Trophoblast cell (in vitro differentiated cells and primary cell): ENCODE data around the gene C1QL2.

ENCODE experiments used
- DNase-seq, 2 donors: peaks; one replicate each; pipeline ENCODE4 v3.0.0-alpha.2; 2016
- H2AFZ ChIP-seq: 2 replicates; pipeline ENCODE4 v1.6.1; 2013; ENCODE audit warnings: low read length, moderate library complexity, mild to moderate bottlenecking; ENCODE audit not compliant: insufficient read depth, poor library complexity
- H2AK5ac ChIP-seq: 2 replicates; pipeline ENCODE4 v1.6.1; 2013; ENCODE audit warnings: mild to moderate bottlenecking, low read length
- H2BK120ac ChIP-seq: 2 replicates; pipeline ENCODE4 v1.6.1; 2013; ENCODE audit warnings: low read length, mild to moderate bottlenecking, moderate library complexity; ENCODE audit not compliant: insufficient read depth, poor library complexity
- H2BK12ac ChIP-seq: 2 replicates; pipeline ENCODE4 v1.6.1; 2013; ENCODE audit warnings: mild to moderate bottlenecking, low read length, moderate library complexity
- H2BK5ac ChIP-seq: 2 replicates; pipeline ENCODE4 v1.6.1; 2013; ENCODE audit warnings: low read length, low read depth, moderate library complexity, mild to moderate bottlenecking; ENCODE audit not compliant: poor library complexity
- H3K14ac ChIP-seq: 2 replicates; pipeline ENCODE4 v1.6.1; 2013; ENCODE audit warnings: mild to moderate bottlenecking, low read length
- H3K18ac ChIP-seq: 2 replicates; pipeline ENCODE4 v1.6.1; 2013; ENCODE audit warnings: mild to moderate bottlenecking, low read length
- H3K23ac ChIP-seq: 2 replicates; pipeline ENCODE4 v1.6.1; 2013; ENCODE audit warnings: low read length
- H3K27ac ChIP-seq: 2 replicates; pipeline ENCODE4 v1.5.1; 2013; ENCODE audit warnings: low read depth, mild to moderate bottlenecking, inconsistent platforms, low read length, moderate library complexity
- H3K27me3 ChIP-seq: 2 replicates; pipeline ENCODE4 v1.6.1; 2013; ENCODE audit warnings: inconsistent platforms, mild to moderate bottlenecking, low read length, moderate library complexity; ENCODE audit not compliant: insufficient read depth
- H3K36me3 ChIP-seq, 2 experiments: 1 replicate in 1 of 2; 2 replicates in 1 of 2; pipeline ENCODE4 v1.6.1; 2013; ENCODE audit warnings: low read length in 2 of 2, mild to moderate bottlenecking in 2 of 2, moderate library complexity in 1 of 2; ENCODE audit not compliant: insufficient read depth in 2 of 2, control insufficient read depth in 1 of 2
- H3K4ac ChIP-seq: 2 replicates; pipeline ENCODE4 v1.6.1; 2013; ENCODE audit warnings: low read depth, mild to moderate bottlenecking, low read length, moderate library complexity
- H3K4me1 ChIP-seq, 2 experiments: 1 replicate in 1 of 2; 2 replicates in 1 of 2; pipeline ENCODE4 v1.6.1; 2013; ENCODE audit warnings: low read length in 2 of 2, mild to moderate bottlenecking in 2 of 2, moderate library complexity in 1 of 2; ENCODE audit not compliant: insufficient read depth in 2 of 2, control insufficient read depth in 1 of 2
- H3K4me2 ChIP-seq: 2 replicates; pipeline ENCODE4 v1.6.1; 2013; ENCODE audit warnings: inconsistent platforms, mild to moderate bottlenecking, low read length, moderate library complexity
- H3K4me3 ChIP-seq: 2 replicates; pipeline ENCODE4 v1.5.1; 2013; ENCODE audit warnings: mild to moderate bottlenecking, low read depth, low read length, inconsistent platforms
- H3K79me1 ChIP-seq: one replicate; pipeline ENCODE4 v1.6.1; 2013; ENCODE audit warnings: low read length
- H3K79me2 ChIP-seq: 2 replicates; pipeline ENCODE4 v1.6.1; 2013; ENCODE audit warnings: low read length, mild to moderate bottlenecking; ENCODE audit not compliant: control insufficient read depth, insufficient read depth, poor library complexity
- H3K9ac ChIP-seq: 2 replicates; pipeline ENCODE4 v1.6.1; 2013; ENCODE audit warnings: mild to moderate bottlenecking, low read length
- H3K9me3 ChIP-seq: 2 replicates; pipeline ENCODE4 v1.6.1; 2013; ENCODE audit warnings: low read depth, mild to moderate bottlenecking, control low read depth, inconsistent platforms, low read length; ENCODE audit not compliant: insufficient read depth
- H4K12ac ChIP-seq: 2 replicates; pipeline ENCODE4 v1.6.1; 2013; ENCODE audit warnings: low read depth, mild to moderate bottlenecking, low read length, moderate library complexity
- H4K8ac ChIP-seq: 2 replicates; pipeline ENCODE4 v1.6.1; 2013; ENCODE audit warnings: low read depth, mild to moderate bottlenecking, low read length, moderate library complexity
- H4K91ac ChIP-seq: one replicate; pipeline ENCODE4 v1.6.1; 2013; ENCODE audit warnings: low read depth, mild to moderate bottlenecking, low read length, moderate library complexity
- WGBS: extraction: QIAGEN DNeasy Blood & Tissue Kit; methylation state at CpG from one replicate; pipeline ENCODE4 v1.1.7; 2013; ENCODE audit warnings: missing lambda C conversion rate; ENCODE audit not compliant: insufficient read length, insufficient coverage; ENCODE audit errors: extremely low coverage; 5-methylcytosine and 5-hydroxymethylcytosine counted together

C1QL2 gene

DNA sequence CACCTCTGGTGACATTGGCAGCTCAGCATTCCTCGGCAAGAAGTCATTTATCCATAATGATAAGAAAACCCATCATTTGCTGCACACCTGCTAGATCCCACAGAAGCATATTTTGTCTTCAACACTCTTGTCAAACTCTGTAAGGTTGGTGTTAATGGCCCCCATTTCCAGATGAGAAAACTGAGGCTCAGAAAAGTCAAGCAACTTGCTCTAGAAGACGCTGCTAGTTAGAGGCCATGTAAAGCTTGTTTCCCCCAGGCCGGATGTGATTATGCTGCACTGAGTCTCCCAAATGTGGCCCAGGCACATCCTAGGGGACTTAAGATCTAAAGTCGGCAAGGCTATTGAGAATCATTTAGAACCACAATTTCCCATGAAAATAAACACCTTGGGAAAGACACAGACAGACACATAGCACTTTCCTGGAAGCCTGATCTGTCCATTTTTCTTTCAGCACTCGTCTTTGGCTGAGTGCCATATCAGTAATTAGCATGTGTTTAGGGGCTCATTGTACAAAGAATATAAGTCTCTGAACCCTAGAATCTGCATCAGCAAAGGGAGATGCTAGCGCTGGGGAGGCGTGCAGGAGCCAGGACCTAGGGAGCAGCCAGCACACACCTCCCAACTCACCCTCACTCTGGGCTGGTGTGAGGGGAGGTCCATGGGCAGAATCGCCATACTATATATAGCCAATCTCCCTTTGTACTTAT lies 39.3 kb downstream of the C1QL2 start:
- no peak overlapping the region for H4K91ac ChIP-seq
- no peaks in the 10 kb centered on the region for H3K36me3 ChIP-seq
- H3K9ac ChIP-seq, result no peak overlapping the region
- H3K18ac ChIP-seq, result no peak overlapping the region
- no peak overlapping the region for H2BK120ac ChIP-seq
- no peak overlapping the region for H4K8ac ChIP-seq
- H3K23ac ChIP-seq, result no peak overlapping the region
- no peak overlapping the region for H2BK5ac ChIP-seq
- H2AFZ ChIP-seq, result no peak overlapping the region
- H3K79me2 ChIP-seq, result no peaks in the 10 kb centered on the region
- H3K4ac ChIP-seq, result no peak overlapping the region
- no peak overlapping the region for H2BK12ac ChIP-seq
- H3K9me3 ChIP-seq, result no peaks in the 10 kb centered on the region
- no peaks in the 10 kb centered on the region for H3K79me1 ChIP-seq
- no peaks in the 10 kb centered on the region for H3K27me3 ChIP-seq
- no peak overlapping the region for H3K27ac ChIP-seq
- H3K4me3 ChIP-seq, result no peak overlapping the region
- WGBS, result no CpG with 5 or more reads among the region's 8 CpGs
- H2AK5ac ChIP-seq, result no peak overlapping the region
- no peaks in the 10 kb centered on the region for H3K4me1 ChIP-seq
- no peak for DNase-seq
- no peak overlapping the region for H4K12ac ChIP-seq
- no peak overlapping the region for H3K14ac ChIP-seq
- no peak overlapping the region for H3K4me2 ChIP-seq

DNA sequence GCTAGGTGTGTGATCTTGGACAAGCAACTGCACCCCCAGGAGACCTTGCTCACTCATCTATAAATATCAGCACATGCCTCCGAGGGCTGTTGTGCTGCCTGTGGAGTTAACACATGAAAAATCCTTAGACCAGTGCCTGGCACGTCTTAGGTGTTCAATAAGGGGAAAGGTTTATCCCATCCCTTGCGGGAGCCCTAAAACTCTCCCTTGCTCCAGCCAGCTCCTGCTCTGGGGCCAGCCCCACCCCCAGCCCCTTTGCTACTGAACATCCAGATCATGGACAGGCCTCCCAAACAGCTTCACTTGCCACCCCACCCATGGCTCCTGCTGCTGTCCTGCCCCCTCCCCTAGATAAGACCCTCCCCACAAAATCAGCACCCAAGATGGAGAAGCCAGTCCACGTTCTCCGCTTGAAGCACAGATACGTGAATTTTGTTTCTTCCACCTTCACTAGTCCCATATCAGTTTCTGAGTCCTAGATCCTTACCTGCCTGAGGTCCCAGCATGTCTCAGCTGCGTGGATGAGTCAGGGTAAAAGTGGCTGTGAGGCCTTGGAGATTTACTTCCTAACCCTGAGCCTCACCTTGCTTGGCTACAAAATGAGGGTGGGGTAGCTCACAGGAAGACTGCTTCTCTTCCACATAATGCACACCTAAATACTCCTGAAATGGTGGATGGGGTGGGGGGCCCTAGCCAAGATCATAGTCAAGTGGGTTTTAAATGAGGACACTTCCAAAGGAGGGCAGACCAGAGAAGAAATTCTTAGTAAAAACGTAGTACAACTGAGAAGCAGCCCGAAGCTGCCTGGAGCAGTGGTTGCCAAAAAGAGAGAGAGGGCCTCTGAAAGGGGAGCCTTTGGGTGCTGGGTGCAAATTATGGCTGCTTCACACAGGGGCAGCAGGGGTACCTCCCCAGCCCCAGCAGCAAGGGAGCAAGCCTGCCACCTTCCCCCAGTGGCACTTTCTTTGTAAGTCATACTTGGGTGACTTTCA lies 40.4 kb downstream of the C1QL2 start:
- H3K4me3 ChIP-seq, result no peak overlapping the region

DNA sequence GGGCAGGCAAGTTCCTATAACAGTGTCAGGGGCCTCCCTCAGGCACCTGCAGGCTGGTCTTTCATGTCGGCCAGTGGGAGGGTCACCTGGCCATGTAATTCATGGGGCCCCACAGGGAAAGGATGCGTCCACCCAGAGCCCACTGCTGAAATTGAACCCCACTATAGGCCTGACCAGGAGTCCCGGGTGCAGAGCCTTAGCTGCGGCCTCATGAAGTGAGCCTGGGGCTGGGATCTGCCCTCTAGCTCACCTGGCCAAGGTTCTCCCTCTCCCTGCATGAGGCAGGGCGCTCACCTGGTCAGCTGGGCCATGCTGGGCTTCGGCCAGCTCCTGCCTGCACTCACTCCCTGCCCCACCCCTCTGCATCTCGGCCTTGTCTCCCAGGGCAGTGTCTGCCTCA lies 41.1 kb downstream of the C1QL2 start:
- no peak for DNase-seq
- H3K14ac ChIP-seq, result no peak overlapping the region
- H3K4me2 ChIP-seq, result no peak overlapping the region
- no peak overlapping the region for H2AK5ac ChIP-seq
- no peak overlapping the region for H3K18ac ChIP-seq
- no peak overlapping the region for H2AFZ ChIP-seq
- no peaks in the 10 kb centered on the region for H3K4me1 ChIP-seq
- no peak overlapping the region for H4K91ac ChIP-seq
- no peak overlapping the region for H2BK5ac ChIP-seq
- H3K36me3 ChIP-seq, result no peaks in the 10 kb centered on the region
- H3K4me3 ChIP-seq, result no peak overlapping the region
- H3K9me3 ChIP-seq, result no peaks in the 10 kb centered on the region
- H4K12ac ChIP-seq, result no peak overlapping the region
- H3K79me2 ChIP-seq, result no peaks in the 10 kb centered on the region
- no CpG with 5 or more reads among the region's 7 CpGs for WGBS
- H3K27me3 ChIP-seq, result no peaks in the 10 kb centered on the region
- H2BK12ac ChIP-seq, result no peak overlapping the region
- no peaks in the 10 kb centered on the region for H3K79me1 ChIP-seq
- H3K23ac ChIP-seq, result no peak overlapping the region
- H3K27ac ChIP-seq, result no peak overlapping the region
- no peak overlapping the region for H3K9ac ChIP-seq
- no peak overlapping the region for H3K4ac ChIP-seq
- no peak overlapping the region for H4K8ac ChIP-seq
- no peak overlapping the region for H2BK120ac ChIP-seq

More for the DNA sequence above, 40.4 kb downstream of the C1QL2 start:
- no peaks in the 10 kb centered on the region for H3K9me3 ChIP-seq
- no peak for DNase-seq
- H3K79me2 ChIP-seq, result no peaks in the 10 kb centered on the region
- WGBS, result no CpG with 5 or more reads among the region's 9 CpGs
- no peak overlapping the region for H2BK120ac ChIP-seq
- H3K27ac ChIP-seq, result no peak overlapping the region
- no peak overlapping the region for H3K4ac ChIP-seq
- H3K36me3 ChIP-seq, result no peaks in the 10 kb centered on the region
- no peak overlapping the region for H3K23ac ChIP-seq
- H3K27me3 ChIP-seq, result no peaks in the 10 kb centered on the region
- no peak overlapping the region for H3K18ac ChIP-seq
- H4K12ac ChIP-seq, result no peak overlapping the region
- no peak overlapping the region for H2BK5ac ChIP-seq
- no peak overlapping the region for H4K91ac ChIP-seq
- no peaks in the 10 kb centered on the region for H3K4me1 ChIP-seq
- H3K14ac ChIP-seq, result no peak overlapping the region
- no peaks in the 10 kb centered on the region for H3K79me1 ChIP-seq
- no peak overlapping the region for H2AK5ac ChIP-seq
- H4K8ac ChIP-seq, result no peak overlapping the region
- H2BK12ac ChIP-seq, result no peak overlapping the region
- no peak overlapping the region for H2AFZ ChIP-seq
- no peak overlapping the region for H3K4me2 ChIP-seq
- H3K9ac ChIP-seq, result no peak overlapping the region

DNA sequence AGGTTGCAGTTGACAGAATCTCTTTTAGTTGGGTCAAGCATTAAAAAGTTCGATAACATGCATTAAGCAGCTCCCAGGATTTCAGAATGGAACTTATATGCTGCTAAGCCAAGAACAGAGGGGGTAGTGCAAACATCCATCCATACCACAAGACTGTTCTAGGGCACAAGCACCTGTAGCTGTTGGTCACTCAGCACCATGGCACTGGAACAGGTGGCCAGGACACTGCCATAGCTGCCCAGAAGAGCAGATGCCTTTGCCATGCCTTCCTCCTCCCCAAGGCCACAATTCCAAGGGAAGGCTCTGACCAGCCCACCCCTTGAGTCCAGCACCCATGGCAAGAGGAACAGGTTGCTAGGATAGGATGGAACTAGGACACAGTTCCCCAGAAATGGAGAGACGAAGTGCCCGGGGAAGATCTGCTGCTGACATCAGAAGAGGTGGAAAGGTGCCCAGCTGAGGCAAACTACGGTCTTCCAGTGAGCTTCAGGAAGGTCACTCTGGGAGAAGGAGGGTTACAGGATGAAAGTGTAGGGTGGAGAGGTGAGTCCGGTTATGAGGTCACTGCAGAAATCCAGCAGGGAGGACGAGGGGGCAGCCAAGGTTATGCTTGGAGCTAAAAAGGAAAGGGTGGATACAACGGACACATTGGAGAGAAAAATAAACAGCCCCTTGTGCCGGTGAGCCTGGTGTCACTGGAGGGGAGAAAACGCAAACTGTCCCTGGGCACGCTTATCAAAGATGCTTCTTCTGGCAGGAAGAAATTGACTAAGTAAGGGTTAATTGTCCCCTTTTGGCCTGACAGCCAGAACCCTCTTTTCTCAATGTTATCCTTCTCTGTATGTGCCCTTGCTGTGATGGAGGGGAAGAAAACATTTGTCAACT lies 41.9 kb downstream of the C1QL2 start:
- no peak for DNase-seq
- Histone ChIP-seq H4K12ac (no peak overlapping the region), H3K4me3 (peak overlapping the region; percentile 1), H3K79me1 (no peaks in the 10 kb centered on the region), H3K27ac (no peak overlapping the region), H2BK12ac (no peak overlapping the region), H3K23ac (no peak overlapping the region), H3K79me2 (no peaks in the 10 kb centered on the region), H2AFZ (no peak overlapping the region), H4K8ac (no peak overlapping the region), H3K9ac (no peak overlapping the region), H3K4me1 (no peaks in the 10 kb centered on the region), H3K4ac (no peak overlapping the region), H3K18ac (no peak overlapping the region), H3K27me3 (no peaks in the 10 kb centered on the region), H3K9me3 (no peaks in the 10 kb centered on the region), H2BK120ac (no peak overlapping the region), H3K36me3 (no peaks in the 10 kb centered on the region), H3K4me2 (no peak overlapping the region), H2AK5ac (no peak overlapping the region), H3K14ac (no peak overlapping the region), H2BK5ac (no peak overlapping the region), H4K91ac (no peak overlapping the region)
- WGBS, result no CpG with 5 or more reads among the region's 10 CpGs
